Measurements from ENCODE around the gene DENND1B. TPM values are rescaled to one million over a fixed set of nuclear protein-coding genes. Genes with fewer than 3 reads are reported as not detected.

Gene DENND1B
- total RNA-seq, 1 experiment from 2014 or later: 6.3 TPM

GRCh38 chr1:197666769-197667285, 108.5 kb downstream of the DENND1B start:
- Histone ChIP-seq H3T11ph (ENCODE audit: low read length) (no peak overlapping the region), H2BK20ac (ENCODE audit: low read depth, low read length, poor library complexity, severe bottlenecking) (no peak overlapping the region), H3K27me3 (ENCODE audit: insufficient read depth, low read length) (no peaks in the 10 kb centered on the region), H2BK15ac (ENCODE audit: low read depth, low read length) (no peak overlapping the region), H4K20me1 (ENCODE audit: control insufficient read depth, insufficient read depth, insufficient read length) (no peaks in the 10 kb centered on the region), H3K4ac (ENCODE audit: low read depth, low read length) (no peak overlapping the region), H3K23me2 (ENCODE audit: insufficient read length, low read depth, low read length, poor library complexity, severe bottlenecking) (no peaks in the 10 kb centered on the region), H3K79me1 (ENCODE audit: insufficient read depth, low read depth, low read length, poor library complexity, severe bottlenecking) (no peaks in the 10 kb centered on the region), H3K4me1 (ENCODE audit: insufficient read depth, low read length) (no peaks in the 10 kb centered on the region), H4K8ac (replicated peaks; ENCODE audit: insufficient read length, low read depth, low read length) (no peak overlapping the region), H2AFZ (ENCODE audit: low read length) (no peak overlapping the region), H4K5ac (ENCODE audit: insufficient read length, low read depth, low read length) (no peak overlapping the region), H3K18ac (ENCODE audit: insufficient read length, low read depth, low read length) (no peak overlapping the region), H3K4me2 (ENCODE audit: insufficient read depth, insufficient read length, low read length) (no peak overlapping the region), H2BK120ac (ENCODE audit: low read depth, low read length, poor library complexity, severe bottlenecking) (no peak overlapping the region), H2BK5ac (ENCODE audit: insufficient read length, low read length) (no peak overlapping the region), H3K9me3 (ENCODE audit: control insufficient read depth, low read depth, low read length) (no peaks in the 10 kb centered on the region), H2AK5ac (ENCODE audit: insufficient read length, low read length) (no peak overlapping the region), H3K9ac (ENCODE audit: extremely low read depth, insufficient read length, low read length) (no peak overlapping the region), H3K56ac (ENCODE audit: insufficient read length, low read depth, low read length) (no peak overlapping the region), H4K91ac (ENCODE audit: insufficient read length, low read depth, low read length) (no peak overlapping the region), H3K79me2 (ENCODE audit: insufficient read depth, low read length) (no peaks in the 10 kb centered on the region), H2BK12ac (ENCODE audit: insufficient read length, low read depth, low read length) (no peak overlapping the region), H3K27ac (ENCODE audit: insufficient read length, low read depth, low read length) (no peak overlapping the region), H3K23ac (ENCODE audit: insufficient read length, low read depth, low read length) (no peak overlapping the region), H3K14ac (ENCODE audit: insufficient read depth, low read length) (no peak overlapping the region)
- peaks cover 0 to 5% of the 10 kb centered on the region in 2 experiments; a peak in 2 of 4 replicates for H3K4me1 Mint-ChIP-seq
- H3K36me3 Mint-ChIP-seq (ENCODE audit: insufficient read depth in 1 of 3, low read depth in 3 of 3): no peaks in the 10 kb centered on the region
- no peak for DNase-seq
- no CpG with 5 or more reads among the region's 11 CpGs for WGBS (ENCODE audit: extremely low coverage, insufficient read length, low lambda C conversion rate)
- H3K27me3 Mint-ChIP-seq (ENCODE audit: low read depth): no peaks in the 10 kb centered on the region
- TF ChIP-seq, protein P1, sequence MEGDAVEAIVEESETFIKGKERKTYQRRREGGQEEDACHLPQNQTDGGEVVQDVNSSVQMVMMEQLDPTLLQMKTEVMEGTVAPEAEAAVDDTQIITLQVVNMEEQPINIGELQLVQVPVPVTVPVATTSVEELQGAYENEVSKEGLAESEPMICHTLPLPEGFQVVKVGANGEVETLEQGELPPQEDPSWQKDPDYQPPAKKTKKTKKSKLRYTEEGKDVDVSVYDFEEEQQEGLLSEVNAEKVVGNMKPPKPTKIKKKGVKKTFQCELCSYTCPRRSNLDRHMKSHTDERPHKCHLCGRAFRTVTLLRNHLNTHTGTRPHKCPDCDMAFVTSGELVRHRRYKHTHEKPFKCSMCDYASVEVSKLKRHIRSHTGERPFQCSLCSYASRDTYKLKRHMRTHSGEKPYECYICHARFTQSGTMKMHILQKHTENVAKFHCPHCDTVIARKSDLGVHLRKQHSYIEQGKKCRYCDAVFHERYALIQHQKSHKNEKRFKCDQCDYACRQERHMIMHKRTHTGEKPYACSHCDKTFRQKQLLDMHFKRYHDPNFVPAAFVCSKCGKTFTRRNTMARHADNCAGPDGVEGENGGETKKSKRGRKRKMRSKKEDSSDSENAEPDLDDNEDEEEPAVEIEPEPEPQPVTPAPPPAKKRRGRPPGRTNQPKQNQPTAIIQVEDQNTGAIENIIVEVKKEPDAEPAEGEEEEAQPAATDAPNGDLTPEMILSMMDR (conservative IDR thresholded peaks at IDR 0.05): no peak
- H3K9me3 Mint-ChIP-seq: no peaks in the 10 kb centered on the region
- H3K4me3 Mint-ChIP-seq: no peak overlapping the region
- H3K27ac Mint-ChIP-seq: no peak overlapping the region; a peak in 1 of 7 replicates
